Measurements from ENCODE around the gene SAMD8.
"Not testable (repeated sequence)": the region's sequence is repeated elsewhere in the genome, so short reads cannot be mapped to it uniquely, and the experiment has no call there.

SAMD8 gene

GRCh38 chr10:75146780-75147179 is 35.3 kb downstream of the SAMD8 start:
- no peak for DNase-seq

- DNase-seq = no peak
Observed at GRCh38 chr10:75150656-75151055, 39.2 kb downstream of the SAMD8 start.

DNA sequence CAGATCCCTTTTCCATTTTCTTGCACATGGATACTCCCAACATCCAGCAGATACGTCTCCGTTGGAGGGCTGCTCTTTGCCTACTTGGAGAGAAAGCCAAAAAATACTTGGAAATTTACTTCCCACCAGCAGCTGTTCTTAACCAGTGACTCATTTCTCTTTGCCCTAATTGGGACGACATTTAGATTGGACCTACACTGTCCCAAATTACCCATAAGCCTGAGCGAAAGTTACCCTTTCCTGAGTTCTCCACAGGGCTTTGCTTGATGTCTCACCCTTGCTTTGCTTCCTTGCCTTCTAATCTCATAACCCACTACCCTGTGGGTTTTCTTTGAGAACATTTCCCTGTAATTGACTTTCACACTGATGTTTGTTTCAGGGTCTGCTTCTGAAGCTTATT is 48.1 kb downstream of the SAMD8 start:
- no peak for DNase-seq

DNA sequence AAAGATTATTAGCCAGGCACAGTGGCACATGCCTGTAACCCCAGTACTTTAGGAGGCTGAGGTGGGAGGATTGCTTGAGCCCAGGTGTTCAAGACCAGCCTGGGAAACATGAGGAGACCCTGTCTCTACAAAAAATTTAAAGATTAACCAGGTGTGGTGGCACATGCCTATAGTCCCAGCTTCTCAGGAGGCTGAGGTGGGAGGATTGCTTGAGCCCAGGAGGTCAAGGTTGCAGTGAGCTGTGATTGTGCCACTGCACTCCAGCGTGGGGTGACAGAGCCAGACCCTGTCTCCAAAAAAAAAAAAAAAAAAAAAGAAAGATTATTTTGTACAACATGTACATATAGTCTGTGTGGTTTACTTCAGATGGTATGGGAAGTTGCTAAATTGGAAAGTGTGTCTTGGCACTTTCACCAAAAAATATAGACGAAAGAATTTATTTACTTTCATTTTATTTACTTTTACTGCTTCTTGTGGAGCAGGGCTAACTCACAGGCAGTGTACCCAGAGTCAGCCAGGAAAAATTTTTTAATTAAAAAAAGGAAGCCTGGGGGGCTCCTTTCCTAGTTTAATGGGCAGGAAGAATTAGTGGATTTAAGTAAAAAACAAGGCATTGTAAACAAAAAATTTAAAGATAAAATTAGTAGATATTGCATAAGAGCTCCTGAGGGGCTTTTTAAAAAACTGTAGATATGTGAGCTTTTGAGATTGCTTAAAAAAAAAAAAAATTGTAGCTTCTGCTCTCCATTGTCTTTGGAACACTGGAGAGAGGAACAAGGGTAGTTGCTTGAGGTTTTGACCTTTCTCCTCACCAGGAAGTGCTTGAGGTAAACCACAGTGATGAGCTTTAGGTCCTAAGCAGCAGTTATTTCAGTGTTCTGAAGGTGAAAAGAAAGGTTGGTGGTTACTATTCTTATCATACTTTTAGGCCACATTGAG is 54.5 kb downstream of the SAMD8 start:
- DNase-seq = no peak

DNA sequence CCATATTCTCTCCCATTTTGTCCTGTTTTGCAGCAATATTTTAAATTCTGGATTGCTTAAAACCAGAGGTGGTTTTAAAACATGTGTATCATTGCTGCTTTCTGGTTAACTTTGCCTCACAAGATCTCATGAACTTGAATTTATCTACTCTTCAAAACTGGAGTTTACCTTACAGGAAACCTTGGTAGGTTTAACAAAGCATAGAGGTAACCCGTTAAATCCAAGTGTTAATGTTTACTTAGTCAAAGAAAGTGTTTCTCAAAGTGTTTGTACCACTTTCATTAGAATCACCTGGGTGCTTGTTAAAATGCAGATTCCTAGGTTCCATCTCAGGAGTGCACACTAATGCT is 55.1 kb downstream of the SAMD8 start:
- DNase-seq = no peak

DNA sequence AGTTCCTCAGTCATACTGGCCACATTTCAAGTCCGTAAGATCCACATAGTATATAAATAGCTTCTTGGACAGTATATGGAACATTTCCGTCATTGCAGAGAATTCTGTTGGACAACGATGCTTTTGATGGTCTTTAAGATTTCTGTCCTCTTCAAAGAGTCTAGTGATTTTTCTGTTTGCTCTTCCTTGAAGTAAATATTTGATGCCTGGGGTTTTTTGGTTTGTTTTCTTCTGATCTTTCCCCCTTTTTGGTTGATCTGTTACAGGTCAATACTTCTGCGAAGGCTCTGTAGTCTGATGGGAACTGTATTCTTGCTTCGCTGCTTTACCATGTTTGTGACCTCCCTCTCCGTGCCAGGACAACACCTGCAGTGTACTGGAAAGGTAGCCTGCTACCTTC is 56.8 kb downstream of the SAMD8 start:
- no peak for DNase-seq

DNA sequence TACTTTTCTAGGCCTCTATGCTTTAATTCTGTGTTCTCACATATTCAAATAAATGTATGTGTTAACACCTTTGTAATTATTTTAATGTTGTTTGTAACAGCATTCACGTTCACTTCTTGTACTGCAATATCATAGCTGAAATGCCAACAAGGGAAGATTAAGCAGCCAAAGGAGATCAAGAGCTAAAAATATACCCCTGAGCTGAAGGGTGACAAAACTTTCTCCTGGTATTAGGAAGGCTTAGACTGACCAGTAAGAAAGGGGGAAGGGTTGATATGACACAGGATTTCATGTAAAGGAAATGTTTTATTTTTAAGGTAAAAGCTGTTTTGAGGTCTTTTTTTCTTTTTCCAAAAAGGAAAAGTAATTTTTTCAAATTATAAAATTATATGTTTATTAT is 58.8 kb downstream of the SAMD8 start:
- DNase-seq = no peak

GRCh38 chr10:75175046-75175445 is 63.6 kb downstream of the SAMD8 start:
- DNase-seq = no peak

GRCh38 chr10:75176046-75176445 is 64.6 kb downstream of the SAMD8 start:
- no peak for DNase-seq

DNA sequence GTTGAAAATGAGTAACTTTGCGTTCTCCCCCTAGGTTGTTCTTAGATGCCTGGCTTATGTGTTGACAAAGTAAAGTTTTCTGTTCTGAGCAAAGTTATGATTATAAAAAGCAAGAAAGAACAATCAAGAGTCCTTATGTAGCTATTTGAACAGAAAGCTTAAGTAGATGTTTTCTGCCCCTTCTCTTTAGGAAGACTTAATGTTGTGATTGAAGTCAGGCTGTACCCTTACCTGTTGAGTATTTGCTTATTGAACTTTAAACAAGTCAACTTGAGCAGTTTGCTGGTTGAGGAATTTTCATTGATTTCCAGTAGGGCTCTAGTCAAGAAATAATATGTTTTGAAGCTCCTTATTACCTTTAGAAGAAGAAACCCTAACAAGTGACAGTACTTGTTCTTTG is 65.3 kb downstream of the SAMD8 start:
- DNase-seq = no peak

DNA sequence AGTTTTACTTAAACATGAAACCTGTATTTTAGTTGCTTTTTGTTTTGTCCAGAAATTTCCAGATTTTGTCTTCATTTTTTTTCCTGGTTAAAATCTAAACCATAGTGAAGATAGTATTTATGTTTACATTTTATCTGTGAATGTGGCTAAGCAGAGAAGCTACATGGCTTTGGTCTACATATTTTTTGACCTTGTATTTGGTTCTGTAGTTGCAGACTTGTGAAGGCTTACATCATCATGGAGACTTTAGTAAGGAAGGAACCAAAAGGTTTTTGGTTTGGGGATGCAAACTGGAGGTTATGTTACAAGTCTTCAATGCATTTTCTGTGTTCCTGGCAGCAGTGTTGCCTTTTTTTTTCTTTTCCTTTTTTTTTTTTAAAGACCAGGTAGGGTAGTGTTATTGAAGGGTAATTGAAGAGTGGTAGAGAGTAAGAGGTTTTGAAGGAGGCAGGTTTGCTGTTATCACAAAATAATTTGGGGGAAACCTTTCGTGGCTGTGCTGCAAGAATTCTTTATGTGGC is 68.3 kb downstream of the SAMD8 start:
- DNase-seq = no peak

DNA sequence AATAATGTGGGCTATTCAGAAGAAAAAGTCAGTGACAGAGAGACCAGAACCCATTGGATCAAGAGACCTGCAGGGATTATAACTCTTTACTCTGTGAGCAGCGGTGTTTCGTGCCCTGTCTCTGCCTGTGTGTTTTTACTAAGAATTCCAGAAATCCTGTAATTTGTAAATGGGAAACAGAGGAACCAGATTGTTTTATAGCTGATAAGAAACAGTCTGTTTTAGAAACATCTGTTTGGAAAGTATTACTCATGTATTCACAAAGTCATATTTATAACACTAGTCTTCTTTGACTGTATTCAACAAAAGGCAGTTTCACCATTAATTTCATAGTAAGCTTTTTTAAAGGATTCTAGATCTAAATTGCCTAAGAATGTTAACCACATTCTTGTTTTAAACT is 69.1 kb downstream of the SAMD8 start:
- no peak for DNase-seq

DNA sequence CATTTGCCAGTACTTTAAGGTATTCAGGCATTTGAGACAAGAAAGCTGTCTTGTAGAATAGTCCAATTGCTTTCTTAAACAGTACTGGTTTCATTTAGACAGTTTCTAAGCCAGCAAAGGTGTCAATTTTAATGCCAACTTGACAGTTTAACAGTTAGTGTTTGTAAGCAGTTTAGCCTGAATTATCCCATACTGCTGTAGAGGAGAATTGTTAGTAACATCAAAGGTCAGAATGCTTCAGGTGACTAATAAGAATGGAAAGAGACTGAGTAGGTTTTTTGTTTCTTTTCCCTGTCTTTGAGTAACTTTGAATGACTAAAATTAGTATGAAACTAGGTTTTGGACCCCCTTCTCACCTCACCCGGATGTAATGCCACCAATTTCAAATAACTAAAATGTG is 69.6 kb downstream of the SAMD8 start:
- no peak for DNase-seq

- DNase-seq = no peak
Observed at GRCh38 chr10:75186310-75186709, 74.9 kb downstream of the SAMD8 start.

DNA sequence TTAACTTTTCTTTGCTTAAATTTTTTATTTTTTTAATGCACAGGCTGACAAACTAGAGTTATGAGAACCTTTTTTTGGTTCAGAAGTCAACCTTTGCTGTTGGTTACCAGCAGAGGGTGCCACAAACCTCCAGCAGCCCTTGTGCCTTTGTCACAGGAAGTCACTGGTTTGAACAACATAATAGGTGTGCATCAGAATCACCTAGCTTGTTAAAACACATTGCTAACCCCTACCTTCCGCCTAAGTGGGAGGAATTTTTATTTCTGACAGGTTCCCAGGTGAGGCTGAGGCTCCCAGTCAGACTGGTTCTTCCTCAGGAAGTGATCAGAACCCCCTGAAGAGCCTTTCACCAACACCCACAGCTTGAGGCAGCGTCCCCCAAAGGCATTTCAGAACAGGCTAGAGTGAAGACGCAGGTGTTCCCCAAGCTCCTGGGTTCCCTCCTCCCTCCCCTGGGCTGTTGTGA is 76.5 kb downstream of the SAMD8 start:
- DNase-seq = peak; percentile 54

GRCh38 chr10:75188522-75188921 is 77.1 kb downstream of the SAMD8 start:
- not testable (repeated sequence) for DNase-seq

- no peak for DNase-seq
Observed at GRCh38 chr10:75189266-75190096, 78.0 kb downstream of the SAMD8 start.

- no peak for DNase-seq
Observed at GRCh38 chr10:75191821-75192568, 80.5 kb downstream of the SAMD8 start.

GRCh38 chr10:75194625-75195024 is 83.2 kb downstream of the SAMD8 start:
- not testable (repeated sequence) for DNase-seq

DNA sequence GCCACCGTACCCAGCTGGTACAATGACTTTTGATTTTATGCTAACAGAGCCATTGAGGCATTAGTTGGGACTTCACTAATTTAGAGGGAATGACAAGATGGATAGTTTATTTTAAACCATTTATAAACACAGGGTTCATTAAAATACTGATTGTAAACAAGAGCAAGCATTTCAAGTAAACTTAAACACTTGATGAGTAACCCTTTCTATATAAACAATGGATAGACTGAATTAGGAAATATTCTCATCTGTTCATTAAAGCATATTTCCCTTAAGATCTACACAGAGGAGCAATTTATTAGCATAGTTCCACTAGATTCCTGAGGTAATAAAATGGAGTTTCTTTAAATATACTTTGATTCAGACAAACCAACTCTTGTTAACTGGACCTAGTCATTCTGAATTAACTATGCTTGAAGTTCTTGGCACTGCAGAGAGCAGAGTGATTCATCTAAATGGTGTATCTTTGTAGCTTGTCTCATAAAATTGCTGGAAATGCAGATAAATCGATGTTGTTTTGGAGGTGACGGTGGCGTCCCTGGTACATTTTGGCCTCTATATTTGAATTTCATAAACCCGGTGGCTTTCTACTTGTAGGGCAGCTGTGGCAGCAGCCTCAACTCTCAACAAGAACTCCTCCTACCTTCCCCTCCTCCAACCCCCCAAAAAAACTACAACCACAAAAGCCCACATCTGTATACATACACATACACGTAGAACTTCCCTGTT is 83.7 kb downstream of the SAMD8 start:
- DNase-seq = no peak

GRCh38 chr10:75197066-75197465 is 85.6 kb downstream of the SAMD8 start:
- DNase-seq = no peak

- no peak for DNase-seq
Observed at GRCh38 chr10:75197906-75198305, 86.5 kb downstream of the SAMD8 start.
